GM20000 (cell line): ENCODE results near the gene CD22.
A peak's percentile ranks its signal among the peaks of the same experiment; 100 is the strongest.

ENCODE experiments used
- DNase-seq: peaks from one replicate; pipeline ENCODE4 v3.0.0; 2012; ENCODE audit warnings: low spot score
- TF ChIP-seq, protein P1 (sequence below): IDR thresholded peaks from 2 replicates; pipeline ENCODE4 v1.5.1; 2012; ENCODE audit warnings: mild to moderate bottlenecking, control low read depth; ENCODE audit errors: extremely low read depth, missing control alignments

Gene CD22

DNA sequence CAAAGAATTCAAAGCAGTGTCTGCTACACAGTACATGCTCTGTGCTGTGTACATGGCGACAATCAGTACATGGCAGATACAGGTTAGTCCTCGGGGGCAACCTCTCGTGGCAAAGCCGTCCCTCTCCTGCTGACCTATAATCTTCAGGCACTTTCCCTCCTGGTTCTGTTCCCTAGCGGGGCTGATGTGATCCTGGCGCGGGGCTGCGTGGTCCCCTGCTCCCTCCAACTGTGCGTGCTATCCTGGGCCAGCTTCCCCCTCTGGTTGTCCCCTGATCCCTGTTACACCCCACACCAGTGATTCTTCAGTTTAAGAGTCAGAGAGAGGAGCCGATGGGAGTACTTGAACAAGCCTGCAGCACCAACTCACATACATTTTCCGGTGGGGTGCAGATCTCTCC, 25.0 kb upstream of the CD22 start:
- TF ChIP-seq, protein P1, sequence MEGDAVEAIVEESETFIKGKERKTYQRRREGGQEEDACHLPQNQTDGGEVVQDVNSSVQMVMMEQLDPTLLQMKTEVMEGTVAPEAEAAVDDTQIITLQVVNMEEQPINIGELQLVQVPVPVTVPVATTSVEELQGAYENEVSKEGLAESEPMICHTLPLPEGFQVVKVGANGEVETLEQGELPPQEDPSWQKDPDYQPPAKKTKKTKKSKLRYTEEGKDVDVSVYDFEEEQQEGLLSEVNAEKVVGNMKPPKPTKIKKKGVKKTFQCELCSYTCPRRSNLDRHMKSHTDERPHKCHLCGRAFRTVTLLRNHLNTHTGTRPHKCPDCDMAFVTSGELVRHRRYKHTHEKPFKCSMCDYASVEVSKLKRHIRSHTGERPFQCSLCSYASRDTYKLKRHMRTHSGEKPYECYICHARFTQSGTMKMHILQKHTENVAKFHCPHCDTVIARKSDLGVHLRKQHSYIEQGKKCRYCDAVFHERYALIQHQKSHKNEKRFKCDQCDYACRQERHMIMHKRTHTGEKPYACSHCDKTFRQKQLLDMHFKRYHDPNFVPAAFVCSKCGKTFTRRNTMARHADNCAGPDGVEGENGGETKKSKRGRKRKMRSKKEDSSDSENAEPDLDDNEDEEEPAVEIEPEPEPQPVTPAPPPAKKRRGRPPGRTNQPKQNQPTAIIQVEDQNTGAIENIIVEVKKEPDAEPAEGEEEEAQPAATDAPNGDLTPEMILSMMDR: no peak

DNA sequence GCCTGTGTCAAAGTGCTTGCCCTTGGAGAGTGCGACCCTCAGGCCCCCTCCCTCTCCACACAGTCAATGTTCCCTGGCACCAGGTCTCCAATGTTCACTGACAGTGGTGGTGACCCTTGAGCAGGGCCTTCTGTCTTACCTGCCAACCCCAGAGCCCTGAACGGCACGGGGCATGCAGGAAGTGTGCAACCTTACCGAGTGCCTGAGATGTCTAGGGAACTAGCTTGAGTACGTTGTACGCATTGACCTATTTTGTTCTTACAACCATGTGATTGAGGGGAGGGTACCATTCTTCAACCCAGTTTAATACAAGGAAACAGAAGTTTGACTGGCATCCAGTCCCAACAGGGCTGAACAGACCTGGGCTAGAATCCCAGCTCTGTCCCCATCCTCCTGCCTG, 23.8 kb upstream of the CD22 start:
- DNase-seq: no peak

More for the DNA sequence above, 25.0 kb upstream of the CD22 start:
- no peak for DNase-seq

DNA sequence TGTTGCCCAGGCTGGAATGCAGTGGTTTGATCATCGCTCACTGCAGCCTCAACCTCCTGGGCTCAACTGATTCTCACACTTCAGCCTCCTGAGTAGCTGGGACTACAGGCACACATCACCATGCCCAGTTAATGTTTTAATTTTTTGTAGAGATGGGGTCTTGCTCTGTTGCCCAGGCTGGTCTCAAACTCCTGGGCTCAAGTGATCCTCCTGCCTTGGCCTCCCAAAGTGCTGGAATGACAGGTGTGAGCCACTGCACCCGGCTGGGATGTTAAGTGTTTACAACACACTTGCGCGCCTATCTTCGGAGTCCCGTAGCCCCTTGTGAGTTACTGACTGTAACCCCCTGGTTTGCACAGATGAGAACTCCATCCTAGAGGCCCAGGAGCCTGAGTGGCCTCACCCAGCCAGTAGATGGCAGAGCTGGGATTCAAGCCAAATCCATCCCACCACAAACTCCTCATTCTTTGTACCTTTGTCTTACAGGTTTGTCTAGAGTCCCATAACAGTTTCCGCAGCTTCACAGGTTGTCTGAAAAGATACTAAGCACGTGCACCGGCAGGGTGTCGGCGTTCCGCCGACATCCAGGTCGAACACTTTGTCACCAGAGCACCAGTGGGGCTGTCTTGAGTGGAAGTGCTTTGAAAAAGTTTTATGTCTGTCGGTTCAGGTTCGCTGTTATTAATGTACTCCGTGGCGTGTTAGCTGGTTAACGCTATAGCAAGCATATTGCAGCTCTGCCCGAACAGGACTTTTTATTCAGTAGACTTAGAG, 22.3 kb upstream of the CD22 start:
- TF ChIP-seq, protein P1: peak; percentile 16
- DNase-seq: peak; percentile 62

More for the DNA sequence above, 23.8 kb upstream of the CD22 start:
- TF ChIP-seq, protein P1: no peak

DNA sequence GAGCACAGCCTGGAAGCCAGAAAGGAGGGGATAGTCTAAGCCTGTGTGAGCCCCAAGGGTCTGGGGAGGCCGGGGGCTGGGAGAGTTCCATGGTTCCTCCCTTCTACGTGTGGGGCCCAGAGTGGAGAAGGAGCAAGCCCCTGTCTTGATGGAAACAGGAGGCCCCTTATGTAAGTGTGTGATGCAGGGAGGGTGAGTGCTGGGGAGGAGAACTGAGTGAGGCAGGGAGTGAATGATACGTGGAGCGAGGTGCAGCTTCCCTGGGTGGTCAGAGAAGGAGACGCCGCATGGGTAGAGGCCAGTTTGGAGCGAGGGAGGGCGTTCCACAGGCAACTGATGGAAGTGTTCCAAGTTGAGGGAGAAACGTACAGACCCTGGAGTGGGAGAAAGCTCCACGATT, 21.1 kb upstream of the CD22 start:
- no peak for DNase-seq
- TF ChIP-seq, protein P1: no peak

DNA sequence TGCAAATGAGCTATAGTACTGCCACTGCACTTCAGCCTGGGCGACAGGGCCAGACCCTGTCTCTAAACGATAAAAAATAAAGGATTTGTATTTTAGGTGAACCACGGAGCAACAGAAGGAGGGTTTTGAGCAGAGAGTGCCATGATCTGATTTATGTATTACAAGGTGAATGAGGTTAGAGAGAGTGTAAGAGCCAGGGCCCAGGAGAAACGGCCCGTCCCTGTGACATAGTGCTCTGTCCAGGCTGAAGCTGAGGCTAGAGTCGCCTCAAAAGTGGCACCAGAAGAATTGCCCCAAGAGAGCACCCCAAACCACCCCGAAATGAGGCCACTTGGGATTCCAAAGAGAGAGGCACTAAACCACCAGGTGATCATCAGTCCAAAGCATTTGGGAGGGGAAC, 20.1 kb upstream of the CD22 start:
- TF ChIP-seq, protein P1: no peak
- DNase-seq: no peak

DNA sequence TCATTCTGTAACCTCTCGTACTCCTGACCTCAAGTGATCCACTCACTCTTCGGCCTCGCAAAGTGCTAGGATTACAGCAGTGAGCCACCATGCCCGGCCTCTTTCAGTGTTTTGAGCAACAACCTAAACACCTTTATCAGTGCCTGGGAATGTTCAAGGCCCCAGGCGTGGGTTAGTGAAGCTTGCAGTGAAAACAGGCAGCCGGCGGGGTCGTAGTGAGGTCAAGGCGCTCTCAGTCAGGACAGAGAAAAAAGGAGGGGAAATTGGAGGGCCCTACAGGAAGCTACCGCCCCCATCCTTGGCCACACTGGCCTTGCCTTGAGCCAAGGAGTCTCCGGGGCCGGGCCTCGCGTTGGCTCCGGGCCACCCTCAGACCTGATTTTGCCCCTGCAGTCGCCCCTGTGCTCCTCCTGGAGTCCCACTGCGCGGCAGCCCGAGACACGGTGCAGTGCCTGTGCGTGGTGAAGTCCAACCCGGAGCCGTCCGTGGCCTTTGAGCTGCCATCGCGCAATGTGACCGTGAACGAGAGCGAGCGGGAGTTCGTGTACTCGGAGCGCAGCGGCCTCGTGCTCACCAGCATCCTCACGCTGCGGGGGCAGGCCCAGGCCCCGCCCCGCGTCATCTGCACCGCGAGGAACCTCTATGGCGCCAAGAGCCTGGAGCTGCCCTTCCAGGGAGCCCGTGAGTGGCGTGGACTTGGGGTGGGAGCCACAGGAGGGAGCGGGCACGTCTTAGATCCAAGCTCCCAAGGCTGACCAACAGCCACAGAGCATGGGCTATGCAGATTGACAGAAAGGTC, 19.3 kb upstream of the CD22 start:
- no peak for DNase-seq
- TF ChIP-seq, protein P1: no peak

DNA sequence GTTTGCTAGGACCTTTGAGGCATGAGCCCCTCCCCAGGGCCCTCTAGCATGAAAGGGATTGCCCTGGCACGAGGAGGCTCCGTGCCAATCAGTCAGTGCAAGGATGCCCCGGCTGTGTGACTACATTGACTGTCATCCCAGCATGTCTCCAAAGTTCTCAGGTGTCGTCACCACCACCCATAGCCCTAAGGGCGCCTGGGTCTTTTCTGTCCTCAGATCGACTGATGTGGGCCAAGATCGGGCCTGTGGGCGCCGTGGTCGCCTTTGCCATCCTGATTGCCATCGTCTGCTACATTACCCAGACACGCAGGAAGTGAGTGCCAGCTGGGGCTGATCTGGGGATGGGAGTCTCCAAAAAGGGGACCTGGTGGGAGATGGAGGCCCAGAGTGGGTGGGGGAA, 18.7 kb upstream of the CD22 start:
- DNase-seq: no peak
- TF ChIP-seq, protein P1: no peak
